Measurements from ENCODE around the gene NUDT14.
A peak's percentile ranks its signal among the peaks of the same experiment; 100 is the strongest.

The NUDT14 gene

DNA sequence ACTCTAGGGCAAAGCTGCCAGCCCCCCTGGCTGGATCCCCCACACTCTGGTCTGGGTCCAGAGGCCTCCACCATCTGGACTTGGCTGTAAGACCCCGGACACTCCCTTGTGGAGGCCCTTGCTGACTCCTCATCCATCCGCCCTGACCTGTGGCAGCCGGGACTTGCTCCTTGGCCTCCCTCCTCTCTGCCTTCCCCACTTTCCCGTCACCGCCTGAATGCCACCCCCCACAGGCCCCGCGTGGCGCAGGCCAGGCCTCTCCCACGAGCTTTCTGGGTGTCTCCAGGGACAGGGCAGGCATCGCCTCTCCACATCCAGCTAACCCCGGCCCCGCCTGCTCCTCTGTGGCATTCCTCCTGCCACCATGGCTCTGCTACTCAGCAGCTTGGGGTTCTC lies 26.6 kb downstream of the NUDT14 start:
- TF ChIP-seq, protein P1, sequence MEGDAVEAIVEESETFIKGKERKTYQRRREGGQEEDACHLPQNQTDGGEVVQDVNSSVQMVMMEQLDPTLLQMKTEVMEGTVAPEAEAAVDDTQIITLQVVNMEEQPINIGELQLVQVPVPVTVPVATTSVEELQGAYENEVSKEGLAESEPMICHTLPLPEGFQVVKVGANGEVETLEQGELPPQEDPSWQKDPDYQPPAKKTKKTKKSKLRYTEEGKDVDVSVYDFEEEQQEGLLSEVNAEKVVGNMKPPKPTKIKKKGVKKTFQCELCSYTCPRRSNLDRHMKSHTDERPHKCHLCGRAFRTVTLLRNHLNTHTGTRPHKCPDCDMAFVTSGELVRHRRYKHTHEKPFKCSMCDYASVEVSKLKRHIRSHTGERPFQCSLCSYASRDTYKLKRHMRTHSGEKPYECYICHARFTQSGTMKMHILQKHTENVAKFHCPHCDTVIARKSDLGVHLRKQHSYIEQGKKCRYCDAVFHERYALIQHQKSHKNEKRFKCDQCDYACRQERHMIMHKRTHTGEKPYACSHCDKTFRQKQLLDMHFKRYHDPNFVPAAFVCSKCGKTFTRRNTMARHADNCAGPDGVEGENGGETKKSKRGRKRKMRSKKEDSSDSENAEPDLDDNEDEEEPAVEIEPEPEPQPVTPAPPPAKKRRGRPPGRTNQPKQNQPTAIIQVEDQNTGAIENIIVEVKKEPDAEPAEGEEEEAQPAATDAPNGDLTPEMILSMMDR (IDR thresholded peaks at IDR 0.05; ENCODE audit: low read depth, low read length) = no peak
- no peaks in the 10 kb centered on the region for H3K9me3 ChIP-seq
- no peak for DNase-seq
- H3K4me3 ChIP-seq (ENCODE audit: low read depth, low read length) = no peak overlapping the region
- H3K36me3 ChIP-seq = no peaks in the 10 kb centered on the region
- H3K27me3 ChIP-seq = no peaks in the 10 kb centered on the region
- no peaks in the 10 kb centered on the region for H3K4me1 ChIP-seq

DNA sequence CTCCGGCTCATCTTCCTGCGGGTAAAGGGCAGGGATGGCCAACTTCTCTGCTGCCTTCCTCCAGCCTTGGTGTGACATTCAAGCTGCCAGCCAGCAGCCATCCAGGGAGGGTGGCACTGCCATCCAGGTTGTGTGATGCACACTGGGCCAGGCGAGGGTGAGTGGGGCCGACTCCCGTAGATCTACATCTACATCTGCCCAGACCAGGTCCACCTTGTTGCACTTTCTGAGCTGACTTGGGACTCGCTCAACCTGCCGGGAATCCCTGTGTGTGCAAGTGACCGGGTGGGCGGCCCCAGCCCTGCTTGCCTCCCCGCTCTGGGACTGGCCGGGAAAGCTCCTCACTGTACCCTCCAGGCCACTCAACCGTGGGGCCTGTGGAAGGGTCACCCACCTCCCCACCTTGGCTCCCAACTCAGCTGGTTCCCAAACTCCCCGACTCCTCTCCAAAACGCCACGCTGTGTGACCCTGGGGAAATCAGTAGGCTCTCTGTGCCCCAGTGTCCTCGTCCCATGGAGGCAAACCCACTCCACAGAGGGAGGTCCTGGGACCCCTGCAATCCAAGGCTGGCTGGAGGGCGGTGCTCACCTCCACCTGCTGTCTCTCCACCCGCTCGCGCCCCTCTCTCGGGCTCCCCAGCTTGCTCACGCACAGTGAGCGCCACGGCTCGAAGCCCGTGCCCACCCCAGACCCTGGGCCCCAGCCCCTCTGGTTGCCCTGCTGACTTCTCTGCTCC lies 27.2 kb downstream of the NUDT14 start:
- no peaks in the 10 kb centered on the region for H3K4me1 ChIP-seq
- no peak for DNase-seq
- H3K9me3 ChIP-seq = no peaks in the 10 kb centered on the region
- TF ChIP-seq, protein P1 (IDR thresholded peaks at IDR 0.05; ENCODE audit: low read depth, low read length) = no peak
- H3K36me3 ChIP-seq = no peaks in the 10 kb centered on the region
- H3K4me3 ChIP-seq (ENCODE audit: low read depth, low read length) = no peak overlapping the region
- no peaks in the 10 kb centered on the region for H3K27me3 ChIP-seq

DNA sequence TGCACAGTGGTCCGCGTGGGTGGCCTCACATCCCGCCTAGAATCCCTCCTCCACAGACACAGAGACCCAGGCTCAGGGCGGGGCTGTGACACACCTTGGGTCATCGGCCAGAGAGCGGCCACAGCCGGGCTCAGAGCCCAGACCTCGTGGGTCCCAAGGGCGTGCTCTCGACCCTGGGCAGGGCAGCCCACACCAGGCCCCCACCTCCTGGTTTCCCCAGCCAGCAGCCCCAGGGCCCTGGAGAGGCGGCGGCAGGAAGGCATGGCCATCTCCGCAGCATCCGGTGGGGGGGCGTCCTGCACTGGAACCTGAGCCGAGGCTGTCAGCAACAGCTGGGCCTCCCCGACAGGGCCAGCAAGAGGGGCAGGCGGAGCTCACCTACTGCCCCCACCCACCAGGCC lies 27.8 kb downstream of the NUDT14 start:
- Histone ChIP-seq H3K4me1 (no peaks in the 10 kb centered on the region), H3K4me3 (ENCODE audit: low read depth, low read length) (no peak overlapping the region), H3K27me3 (no peaks in the 10 kb centered on the region), H3K9me3 (no peaks in the 10 kb centered on the region), H3K36me3 (no peaks in the 10 kb centered on the region)
- TF ChIP-seq, protein P1 (IDR thresholded peaks at IDR 0.05; ENCODE audit: low read depth, low read length) = no peak
- no peak for DNase-seq

DNA sequence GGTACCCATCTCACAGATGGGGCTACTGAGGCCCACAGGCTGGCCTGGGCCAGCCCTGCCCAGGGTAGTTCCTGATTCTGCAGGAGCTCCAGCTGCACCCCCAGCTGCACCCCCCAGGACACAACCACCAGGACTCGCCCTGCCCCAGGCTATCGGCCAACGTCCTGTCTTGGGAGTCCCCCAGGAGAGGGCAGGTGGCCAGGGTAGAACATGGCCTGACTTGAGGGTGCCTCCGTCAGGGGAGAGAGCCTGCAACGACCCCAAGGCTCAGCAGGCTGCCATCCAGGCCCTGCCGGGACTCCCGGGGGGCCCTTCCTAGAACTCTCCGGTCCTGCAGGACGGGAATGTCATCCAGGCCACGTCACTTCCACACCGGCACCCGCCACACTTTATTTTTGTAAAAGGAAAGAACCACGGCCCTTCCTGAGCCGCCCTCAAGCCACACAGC lies 28.3 kb downstream of the NUDT14 start:
- TF ChIP-seq, protein P1 (IDR thresholded peaks at IDR 0.05; ENCODE audit: low read depth, low read length) = no peak
- no peak for DNase-seq
- Histone ChIP-seq H3K36me3 (no peaks in the 10 kb centered on the region), H3K4me3 (ENCODE audit: low read depth, low read length) (no peak overlapping the region), H3K9me3 (no peaks in the 10 kb centered on the region), H3K27me3 (no peaks in the 10 kb centered on the region), H3K4me1 (no peaks in the 10 kb centered on the region)

DNA sequence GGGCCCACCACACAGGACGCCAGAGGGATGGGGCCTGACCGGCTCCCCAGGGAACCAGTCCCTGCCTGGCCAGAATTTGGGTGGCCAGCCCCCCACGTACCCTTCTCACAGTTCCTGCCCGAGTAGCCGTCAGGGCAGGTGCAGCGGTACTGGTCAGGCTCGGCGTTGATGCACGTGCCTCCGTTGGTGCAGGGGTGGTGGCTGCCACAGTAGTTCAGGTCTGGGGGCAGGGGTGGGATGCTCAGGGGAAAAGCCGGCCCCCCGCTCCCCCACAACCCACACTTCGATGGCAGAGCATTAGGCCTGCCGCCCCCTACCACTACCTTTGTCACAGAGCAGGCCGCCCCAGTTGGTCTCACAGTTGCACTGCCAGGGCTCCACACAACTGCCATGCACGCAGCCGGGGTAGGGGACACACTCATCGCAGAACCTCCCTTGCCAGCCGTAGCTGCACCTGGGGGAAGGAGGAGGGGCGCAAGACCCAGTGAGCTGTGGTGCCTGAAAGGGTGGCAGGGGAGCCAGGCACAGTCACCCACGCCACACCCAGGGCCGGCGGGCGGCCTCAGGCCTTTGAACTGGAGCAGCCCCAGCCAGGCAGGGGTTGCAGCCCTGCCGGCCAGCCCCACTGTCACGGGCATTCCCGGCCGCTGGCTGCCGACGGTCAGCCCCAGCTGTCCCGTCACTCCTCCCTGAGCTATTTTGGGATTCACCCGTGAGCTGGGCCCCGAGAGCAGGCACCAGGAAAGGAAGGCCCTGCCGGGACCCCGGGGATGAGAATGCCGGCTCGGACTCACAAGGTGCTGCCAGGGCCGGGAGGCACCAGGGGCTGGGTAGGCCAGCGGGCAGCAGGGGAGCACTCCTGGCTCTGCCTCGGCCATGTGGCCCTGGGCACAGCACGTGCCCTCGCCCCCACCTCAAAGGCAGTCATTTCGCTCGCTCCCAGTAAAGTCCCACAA lies 29.0 kb downstream of the NUDT14 start:
- TF ChIP-seq, protein P1 (IDR thresholded peaks at IDR 0.05; ENCODE audit: low read depth, low read length) = no peak
- H3K4me3 ChIP-seq (ENCODE audit: low read depth, low read length) = no peak overlapping the region
- no peaks in the 10 kb centered on the region for H3K36me3 ChIP-seq
- peak; percentile 7 for DNase-seq
- H3K9me3 ChIP-seq = no peaks in the 10 kb centered on the region
- no peaks in the 10 kb centered on the region for H3K4me1 ChIP-seq
- no peaks in the 10 kb centered on the region for H3K27me3 ChIP-seq
